Measurements from ENCODE around the gene C10orf120. TPM values are rescaled to one million over a fixed set of nuclear protein-coding genes. Genes with fewer than 3 reads are reported as not detected.

Gene C10orf120
- total RNA-seq, 1 donor from 2014 or later: not detected

DNA sequence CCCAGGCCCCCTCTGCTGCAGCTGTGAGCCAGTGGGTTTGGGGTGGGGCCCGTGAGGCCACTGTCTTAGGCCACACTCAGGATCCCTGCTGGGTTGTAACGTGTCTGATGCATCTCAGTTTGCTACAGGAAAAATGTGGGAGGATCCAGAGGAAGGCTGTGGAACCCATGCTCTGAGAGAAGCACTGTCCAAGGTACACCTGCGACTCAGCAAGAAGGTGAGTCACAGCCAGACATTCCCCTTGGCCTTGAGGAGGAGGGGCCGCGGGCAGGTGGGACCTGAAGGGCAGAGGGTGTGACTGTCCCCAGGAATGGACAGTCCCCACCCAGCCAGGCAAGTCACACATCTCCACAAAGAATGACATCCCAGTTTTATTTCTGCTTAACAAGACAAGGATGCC lies 27.8 kb upstream of the C10orf120 start:
- H3K36me3 Mint-ChIP-seq: no peaks in the 10 kb centered on the region
- TF ChIP-seq, protein P1, sequence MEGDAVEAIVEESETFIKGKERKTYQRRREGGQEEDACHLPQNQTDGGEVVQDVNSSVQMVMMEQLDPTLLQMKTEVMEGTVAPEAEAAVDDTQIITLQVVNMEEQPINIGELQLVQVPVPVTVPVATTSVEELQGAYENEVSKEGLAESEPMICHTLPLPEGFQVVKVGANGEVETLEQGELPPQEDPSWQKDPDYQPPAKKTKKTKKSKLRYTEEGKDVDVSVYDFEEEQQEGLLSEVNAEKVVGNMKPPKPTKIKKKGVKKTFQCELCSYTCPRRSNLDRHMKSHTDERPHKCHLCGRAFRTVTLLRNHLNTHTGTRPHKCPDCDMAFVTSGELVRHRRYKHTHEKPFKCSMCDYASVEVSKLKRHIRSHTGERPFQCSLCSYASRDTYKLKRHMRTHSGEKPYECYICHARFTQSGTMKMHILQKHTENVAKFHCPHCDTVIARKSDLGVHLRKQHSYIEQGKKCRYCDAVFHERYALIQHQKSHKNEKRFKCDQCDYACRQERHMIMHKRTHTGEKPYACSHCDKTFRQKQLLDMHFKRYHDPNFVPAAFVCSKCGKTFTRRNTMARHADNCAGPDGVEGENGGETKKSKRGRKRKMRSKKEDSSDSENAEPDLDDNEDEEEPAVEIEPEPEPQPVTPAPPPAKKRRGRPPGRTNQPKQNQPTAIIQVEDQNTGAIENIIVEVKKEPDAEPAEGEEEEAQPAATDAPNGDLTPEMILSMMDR (IDR thresholded peaks at IDR 0.05; ENCODE audit: unreplicated experiment): no peak
- no peaks in the 10 kb centered on the region for H3K9me3 Mint-ChIP-seq
- no peaks in the 10 kb centered on the region for H3K4me1 Mint-ChIP-seq
- no peak for DNase-seq (ENCODE audit: low spot score in 2 of 2, unreplicated experiment in 2 of 2)
- peaks cover 39% of the 10 kb centered on the region for H3K27me3 Mint-ChIP-seq (ENCODE audit: low read depth)
- H3K27ac Mint-ChIP-seq: no peak overlapping the region
- no peak overlapping the region for H3K4me3 Mint-ChIP-seq

DNA sequence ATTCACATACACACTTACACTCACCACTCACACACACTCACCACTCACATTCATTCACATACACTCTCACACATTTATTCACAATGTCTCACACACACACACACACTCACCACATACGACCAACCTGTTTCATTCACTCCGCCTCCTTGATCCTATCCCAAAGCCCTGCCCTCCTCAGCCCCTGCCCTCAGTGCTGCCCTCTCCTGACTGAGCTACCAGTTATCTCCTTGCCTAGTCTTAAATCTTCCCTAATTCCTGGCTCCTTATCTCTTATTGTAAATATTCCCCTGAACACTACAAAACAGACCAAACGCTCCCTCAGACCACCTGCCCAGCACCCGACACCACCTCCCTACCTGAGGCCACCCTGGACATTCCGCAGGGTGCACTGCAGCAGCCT lies 26.1 kb upstream of the C10orf120 start:
- no peaks in the 10 kb centered on the region for H3K9me3 Mint-ChIP-seq
- H3K36me3 Mint-ChIP-seq: no peaks in the 10 kb centered on the region
- no peak overlapping the region for H3K27ac Mint-ChIP-seq
- no peak overlapping the region for H3K4me3 Mint-ChIP-seq
- no peaks in the 10 kb centered on the region for H3K4me1 Mint-ChIP-seq
- no peak for DNase-seq (ENCODE audit: low spot score in 2 of 2, unreplicated experiment in 2 of 2)
- H3K27me3 Mint-ChIP-seq (ENCODE audit: low read depth): peaks cover 36% of the 10 kb centered on the region
- TF ChIP-seq, protein P1 (IDR thresholded peaks at IDR 0.05; ENCODE audit: unreplicated experiment): no peak

DNA sequence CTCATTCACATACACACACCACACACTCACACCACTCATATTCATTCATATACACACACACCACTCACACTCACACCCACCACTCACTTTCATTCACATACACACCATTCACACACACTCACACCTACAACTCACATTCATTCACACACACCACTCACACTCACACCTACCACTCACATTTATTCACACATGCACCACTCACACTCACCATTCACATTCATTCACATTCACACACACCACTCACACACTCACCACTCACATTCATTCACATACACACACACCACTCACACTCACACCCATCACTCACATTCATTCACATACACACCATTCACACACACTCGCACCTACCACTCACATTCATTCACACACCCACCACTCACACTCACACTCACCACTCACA lies 25.4 kb upstream of the C10orf120 start:
- no peak overlapping the region for H3K4me3 Mint-ChIP-seq
- H3K27ac Mint-ChIP-seq: no peak overlapping the region
- DNase-seq (ENCODE audit: low spot score in 2 of 2, unreplicated experiment in 2 of 2): no peak
- no peaks in the 10 kb centered on the region for H3K36me3 Mint-ChIP-seq
- H3K4me1 Mint-ChIP-seq: no peaks in the 10 kb centered on the region
- peaks cover 37% of the 10 kb centered on the region for H3K27me3 Mint-ChIP-seq (ENCODE audit: low read depth)
- TF ChIP-seq, protein P1 (IDR thresholded peaks at IDR 0.05; ENCODE audit: unreplicated experiment): no peak
- no peaks in the 10 kb centered on the region for H3K9me3 Mint-ChIP-seq

DNA sequence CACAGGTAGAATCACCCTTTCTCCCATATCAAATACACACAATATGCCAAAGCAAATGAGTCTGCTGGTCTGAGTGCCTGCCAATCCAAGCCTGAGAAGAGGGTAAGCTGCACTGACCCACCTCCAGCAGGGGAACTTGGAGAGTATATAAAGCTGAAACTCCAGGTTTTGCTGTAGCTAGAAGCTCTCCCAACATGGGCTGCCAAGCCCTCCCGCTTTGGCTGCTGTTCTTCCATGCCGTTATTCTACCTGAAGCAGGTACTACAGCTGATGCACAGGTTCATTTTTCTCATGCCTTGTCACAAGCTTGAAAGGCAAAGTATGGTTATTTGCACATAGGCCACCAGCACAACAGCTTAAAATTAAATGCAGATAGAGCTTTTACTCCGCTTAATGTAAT lies 21.5 kb upstream of the C10orf120 start:
- peaks cover 50% of the 10 kb centered on the region for H3K27me3 Mint-ChIP-seq (ENCODE audit: low read depth)
- no peak overlapping the region for H3K27ac Mint-ChIP-seq
- H3K4me1 Mint-ChIP-seq: no peaks in the 10 kb centered on the region
- TF ChIP-seq, protein P1 (IDR thresholded peaks at IDR 0.05; ENCODE audit: unreplicated experiment): no peak
- DNase-seq (ENCODE audit: low spot score in 2 of 2, unreplicated experiment in 2 of 2): no peak
- no peak overlapping the region for H3K4me3 Mint-ChIP-seq
- H3K9me3 Mint-ChIP-seq: no peaks in the 10 kb centered on the region
- H3K36me3 Mint-ChIP-seq: no peaks in the 10 kb centered on the region

DNA sequence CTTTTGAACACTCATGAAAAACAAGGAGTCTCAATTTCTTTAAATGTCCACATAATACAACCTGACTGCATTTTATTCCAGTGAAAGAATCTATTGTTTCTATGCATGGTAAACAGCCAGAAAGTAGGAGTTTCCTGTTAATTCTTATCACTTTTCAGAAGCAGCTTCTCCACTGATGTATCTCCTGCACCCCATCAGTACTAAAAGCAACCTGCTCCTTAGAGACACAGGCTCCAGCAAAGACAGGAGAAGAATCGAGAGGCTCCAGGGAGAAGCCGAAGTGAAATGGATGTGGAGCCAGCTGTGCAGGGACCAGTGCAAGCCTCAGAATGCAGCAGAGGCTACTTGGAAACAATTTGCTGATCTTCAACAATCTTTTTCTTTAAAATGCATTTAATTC lies 16.4 kb upstream of the C10orf120 start:
- Mint-ChIP-seq H3K9me3 (no peaks in the 10 kb centered on the region), H3K4me1 (no peaks in the 10 kb centered on the region), H3K27me3 (ENCODE audit: low read depth) (peaks cover 54% of the 10 kb centered on the region), H3K36me3 (no peaks in the 10 kb centered on the region), H3K27ac (no peak overlapping the region), H3K4me3 (no peak overlapping the region)
- TF ChIP-seq, protein P1 (IDR thresholded peaks at IDR 0.05; ENCODE audit: unreplicated experiment): no peak
- no peak for DNase-seq (ENCODE audit: low spot score in 2 of 2, unreplicated experiment in 2 of 2)

DNA sequence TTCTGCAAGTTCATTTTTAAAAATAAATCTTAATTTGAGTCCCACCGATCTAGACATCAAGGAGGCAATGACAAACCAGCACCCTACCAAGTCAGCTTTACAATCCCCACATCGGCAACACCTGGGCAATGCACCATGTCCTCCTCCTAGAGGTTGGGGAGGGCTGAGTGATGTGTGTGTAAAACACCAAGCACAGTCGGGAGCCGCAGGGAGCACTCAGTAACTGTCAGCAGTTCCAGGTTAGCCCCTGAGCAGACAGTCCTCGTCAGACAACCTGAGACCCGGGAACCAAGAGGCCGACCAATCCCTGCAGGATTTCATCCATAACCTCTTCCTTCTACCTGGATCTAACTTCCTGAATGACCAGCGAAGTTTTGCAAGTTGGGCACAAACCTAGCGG lies 15.9 kb upstream of the C10orf120 start:
- H3K4me3 Mint-ChIP-seq: no peak overlapping the region
- TF ChIP-seq, protein P1 (IDR thresholded peaks at IDR 0.05; ENCODE audit: unreplicated experiment): no peak
- no peaks in the 10 kb centered on the region for H3K4me1 Mint-ChIP-seq
- no peaks in the 10 kb centered on the region for H3K9me3 Mint-ChIP-seq
- H3K36me3 Mint-ChIP-seq: no peaks in the 10 kb centered on the region
- H3K27me3 Mint-ChIP-seq (ENCODE audit: low read depth): peaks cover 50% of the 10 kb centered on the region
- no peak overlapping the region for H3K27ac Mint-ChIP-seq
- no peak for DNase-seq (ENCODE audit: low spot score in 2 of 2, unreplicated experiment in 2 of 2)

Measured in mesothelial cell of epicardium (in vitro differentiated cells).